Stimulated activated naive B cell treated with anti-CD40 and anti-IgM and Interleukin-4, amounts not matched to agents 10 μg/mL and 1 μg/mL and 100 μg/mL, for 72 hours (primary cell): ENCODE measurements around the gene SNN.

ENCODE experiments used
- ATAC-seq, 2 donors: fragments of 150-1000 bp; cut with Tn5 transposase; replicated peaks; 2 replicates each; pipeline ENCODE4 v1.10.0; 2021; ENCODE audit warnings: moderate library complexity in 1 of 2
- DNase-seq: peaks from one replicate; pipeline ENCODE4 v3.0.0; 2021
- H3K27ac Mint-ChIP-seq: one replicate; pipeline ENCODE4 v1.8.0; 2022; ENCODE audit warnings: mild to moderate bottlenecking, mixed read lengths
- H3K27me3 Mint-ChIP-seq, 2 donors: one replicate each; pipeline ENCODE4 v1.8.0; 2022; ENCODE audit warnings: mixed read lengths in 2 of 2
- H3K36me3 Mint-ChIP-seq, 2 donors: one replicate each; pipeline ENCODE4 v1.8.0; 2022; ENCODE audit warnings: mixed read lengths in 2 of 2, mild to moderate bottlenecking in 1 of 2
- H3K4me1 Mint-ChIP-seq, 2 donors: one replicate each; pipeline ENCODE4 v1.8.0; 2022; ENCODE audit warnings: mixed read lengths in 2 of 2, mild to moderate bottlenecking in 1 of 2
- H3K4me3 Mint-ChIP-seq, 2 donors: one replicate each; pipeline ENCODE4 v1.8.0; 2022; ENCODE audit warnings: mild to moderate bottlenecking in 2 of 2, mixed read lengths in 2 of 2, moderate library complexity in 1 of 2
- H3K9me3 Mint-ChIP-seq, 2 donors: one replicate each; pipeline ENCODE4 v1.8.0; 2022; ENCODE audit warnings: mixed read lengths in 2 of 2, mild to moderate bottlenecking in 1 of 2

Gene SNN

GRCh38 chr16:11684231-11685025, 16.2 kb downstream of the SNN start:
- ATAC-seq (no peak), DNase-seq (no peak)
- Mint-ChIP-seq H3K36me3 (peaks cover 54 to 76% of the 10 kb centered on the region in 2 donors), H3K27ac (peak overlapping the region; percentile 97), H3K4me3 (peak overlapping the region in 1 of 2 donors; percentile 8), H3K9me3 (peaks cover 0 to 1% of the 10 kb centered on the region in 2 donors), H3K4me1 (peaks cover 59 to 82% of the 10 kb centered on the region in 2 donors), H3K27me3 (no peaks in the 10 kb centered on the region)

- no peaks in the 10 kb centered on the region for H3K27me3 Mint-ChIP-seq
- H3K9me3 Mint-ChIP-seq: peaks cover 1 to 3% of the 10 kb centered on the region in 2 donors
- ATAC-seq (no peak), DNase-seq (no peak)
- H3K27ac Mint-ChIP-seq: no peak overlapping the region
- peaks cover 57 to 74% of the 10 kb centered on the region in 2 donors for H3K36me3 Mint-ChIP-seq
- H3K4me1 Mint-ChIP-seq: peaks cover 56 to 81% of the 10 kb centered on the region in 2 donors
- H3K4me3 Mint-ChIP-seq: no peak overlapping the region
These were observed 17.8 kb downstream of the SNN start for GRCh38 chr16:11685844-11686618.

- ATAC-seq (no peak), DNase-seq (no peak)
- Mint-ChIP-seq H3K27ac (peak overlapping the region; percentile 43), H3K9me3 (peaks cover 1 to 3% of the 10 kb centered on the region in 2 donors), H3K4me1 (peaks cover 56 to 81% of the 10 kb centered on the region in 2 donors), H3K36me3 (peaks cover 59 to 74% of the 10 kb centered on the region in 2 donors), H3K27me3 (no peaks in the 10 kb centered on the region), H3K4me3 (no peak overlapping the region)
These were observed 18.6 kb downstream of the SNN start for GRCh38 chr16:11686713-11687380.

- Mint-ChIP-seq H3K27ac (no peak overlapping the region), H3K9me3 (peaks cover 1 to 3% of the 10 kb centered on the region in 2 donors), H3K36me3 (peaks cover 66 to 79% of the 10 kb centered on the region in 2 donors), H3K4me3 (peak overlapping the region in 1 of 2 donors; percentile 41), H3K4me1 (peaks cover 48 to 81% of the 10 kb centered on the region in 2 donors), H3K27me3 (no peaks in the 10 kb centered on the region)
- ATAC-seq (no peak), DNase-seq (no peak)
These were observed 19.6 kb downstream of the SNN start for GRCh38 chr16:11687601-11688519.

GRCh38 chr16:11688520-11688886, 20.2 kb downstream of the SNN start:
- peaks cover 1 to 3% of the 10 kb centered on the region in 2 donors for H3K9me3 Mint-ChIP-seq
- peaks cover 44 to 76% of the 10 kb centered on the region in 2 donors for H3K4me1 Mint-ChIP-seq
- H3K36me3 Mint-ChIP-seq: peaks cover 61 to 77% of the 10 kb centered on the region in 2 donors
- no peak overlapping the region for H3K27ac Mint-ChIP-seq
- ATAC-seq (peak; percentile 11 to 38), DNase-seq (no peak)
- H3K27me3 Mint-ChIP-seq: no peaks in the 10 kb centered on the region
- no peak overlapping the region for H3K4me3 Mint-ChIP-seq

- H3K9me3 Mint-ChIP-seq: peaks cover 1 to 3% of the 10 kb centered on the region in 2 donors
- peak overlapping the region; percentile 82 for H3K27ac Mint-ChIP-seq
- DNase-seq: peak; percentile 69
- peaks cover 60 to 70% of the 10 kb centered on the region in 2 donors for H3K36me3 Mint-ChIP-seq
- peaks cover 39 to 69% of the 10 kb centered on the region in 2 donors for H3K4me1 Mint-ChIP-seq
- no peaks in the 10 kb centered on the region for H3K27me3 Mint-ChIP-seq
- peak overlapping the region in 1 of 2 donors; percentile 41 for H3K4me3 Mint-ChIP-seq
- peak; percentile 98 to 99 for ATAC-seq
These were observed 21.0 kb downstream of the SNN start for GRCh38 chr16:11689031-11689840.

- no peak overlapping the region for H3K4me3 Mint-ChIP-seq
- H3K27me3 Mint-ChIP-seq: no peaks in the 10 kb centered on the region
- peaks cover 61 to 74% of the 10 kb centered on the region in 2 donors for H3K36me3 Mint-ChIP-seq
- peaks cover 1 to 3% of the 10 kb centered on the region in 2 donors for H3K9me3 Mint-ChIP-seq
- DNase-seq: no peak
- ATAC-seq: no peak
- no peak overlapping the region for H3K27ac Mint-ChIP-seq
- H3K4me1 Mint-ChIP-seq: peaks cover 40 to 73% of the 10 kb centered on the region in 2 donors
These were observed 23.0 kb downstream of the SNN start for GRCh38 chr16:11691235-11691634.

- Mint-ChIP-seq H3K4me1 (peaks cover 42 to 73% of the 10 kb centered on the region in 2 donors), H3K36me3 (peaks cover 61 to 74% of the 10 kb centered on the region in 2 donors), H3K27me3 (no peaks in the 10 kb centered on the region), H3K4me3 (no peak overlapping the region), H3K9me3 (peaks cover 1 to 3% of the 10 kb centered on the region in 2 donors), H3K27ac (peak overlapping the region; percentile 25)
- DNase-seq (no peak), ATAC-seq (no peak)
These were observed 23.5 kb downstream of the SNN start for GRCh38 chr16:11691771-11692170.

GRCh38 chr16:11692171-11692570, 23.9 kb downstream of the SNN start:
- Mint-ChIP-seq H3K27me3 (no peaks in the 10 kb centered on the region), H3K4me3 (no peak overlapping the region), H3K36me3 (peaks cover 61 to 74% of the 10 kb centered on the region in 2 donors), H3K4me1 (peaks cover 43 to 76% of the 10 kb centered on the region in 2 donors), H3K27ac (peak overlapping the region; percentile 40), H3K9me3 (peaks cover 1 to 3% of the 10 kb centered on the region in 2 donors)
- no peak for DNase-seq
- ATAC-seq: no peak

- Mint-ChIP-seq H3K4me1 (peaks cover 39 to 72% of the 10 kb centered on the region in 2 donors), H3K36me3 (peaks cover 58 to 74% of the 10 kb centered on the region in 2 donors), H3K27ac (peak overlapping the region; percentile 40), H3K4me3 (no peak overlapping the region), H3K9me3 (peaks cover 1 to 3% of the 10 kb centered on the region in 2 donors), H3K27me3 (no peaks in the 10 kb centered on the region)
- DNase-seq: no peak
- no peak for ATAC-seq
These were observed 24.4 kb downstream of the SNN start for GRCh38 chr16:11692651-11693050.

GRCh38 chr16:11696266-11697012, 28.2 kb downstream of the SNN start:
- ATAC-seq (no peak), DNase-seq (no peak)
- Mint-ChIP-seq H3K27ac (no peak overlapping the region), H3K4me1 (peaks cover 32 to 57% of the 10 kb centered on the region in 2 donors), H3K27me3 (no peaks in the 10 kb centered on the region), H3K9me3 (no peaks in the 10 kb centered on the region), H3K36me3 (peaks cover 59 to 72% of the 10 kb centered on the region in 2 donors), H3K4me3 (no peak overlapping the region)

- ATAC-seq: no peak
- Mint-ChIP-seq H3K4me1 (peaks cover 27 to 48% of the 10 kb centered on the region in 2 donors), H3K27ac (no peak overlapping the region), H3K27me3 (no peaks in the 10 kb centered on the region), H3K4me3 (no peak overlapping the region), H3K36me3 (peaks cover 55 to 67% of the 10 kb centered on the region in 2 donors), H3K9me3 (no peaks in the 10 kb centered on the region)
- no peak for DNase-seq
These were observed 29.1 kb downstream of the SNN start for GRCh38 chr16:11697319-11697718.
